ENCODE data around the gene CLCN2.

DNA sequence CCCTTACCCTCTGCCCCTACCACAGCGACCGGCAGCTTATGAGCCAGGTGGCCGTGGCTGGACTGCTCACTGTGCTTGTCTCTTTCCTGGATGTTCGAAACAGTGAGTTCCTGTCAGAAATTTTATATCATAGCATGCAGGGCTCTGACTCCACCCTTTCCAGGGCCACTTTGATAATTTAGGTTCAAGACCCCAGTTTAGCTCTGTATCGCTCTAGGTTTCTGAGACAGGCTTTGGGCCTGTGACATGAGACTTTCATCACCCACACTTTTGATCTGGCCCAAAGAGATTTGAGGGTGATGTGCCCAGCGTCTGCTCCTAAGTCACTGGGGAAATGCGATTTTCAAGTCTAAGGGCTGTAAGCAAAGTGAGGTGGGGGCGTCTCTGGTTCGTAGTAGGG is 53.5 kb downstream of the CLCN2 start:
- TF ChIP-seq, protein P1, sequence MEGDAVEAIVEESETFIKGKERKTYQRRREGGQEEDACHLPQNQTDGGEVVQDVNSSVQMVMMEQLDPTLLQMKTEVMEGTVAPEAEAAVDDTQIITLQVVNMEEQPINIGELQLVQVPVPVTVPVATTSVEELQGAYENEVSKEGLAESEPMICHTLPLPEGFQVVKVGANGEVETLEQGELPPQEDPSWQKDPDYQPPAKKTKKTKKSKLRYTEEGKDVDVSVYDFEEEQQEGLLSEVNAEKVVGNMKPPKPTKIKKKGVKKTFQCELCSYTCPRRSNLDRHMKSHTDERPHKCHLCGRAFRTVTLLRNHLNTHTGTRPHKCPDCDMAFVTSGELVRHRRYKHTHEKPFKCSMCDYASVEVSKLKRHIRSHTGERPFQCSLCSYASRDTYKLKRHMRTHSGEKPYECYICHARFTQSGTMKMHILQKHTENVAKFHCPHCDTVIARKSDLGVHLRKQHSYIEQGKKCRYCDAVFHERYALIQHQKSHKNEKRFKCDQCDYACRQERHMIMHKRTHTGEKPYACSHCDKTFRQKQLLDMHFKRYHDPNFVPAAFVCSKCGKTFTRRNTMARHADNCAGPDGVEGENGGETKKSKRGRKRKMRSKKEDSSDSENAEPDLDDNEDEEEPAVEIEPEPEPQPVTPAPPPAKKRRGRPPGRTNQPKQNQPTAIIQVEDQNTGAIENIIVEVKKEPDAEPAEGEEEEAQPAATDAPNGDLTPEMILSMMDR (IDR thresholded peaks at IDR 0.05 in 2 of 3, conservative IDR thresholded peaks at IDR 0.05 in 1 of 3; ENCODE audit: borderline replicate concordance in 1 of 3, insufficient read depth in 1 of 3, low read depth in 2 of 3, low read length in 2 of 3), result no peak
- TF ChIP-seq EZH2 (IDR thresholded peaks at IDR 0.05), result no peak
- no peak for TF ChIP-seq POLR2A (IDR thresholded peaks at IDR 0.05; ENCODE audit: borderline replicate concordance, extremely low read depth, insufficient read depth, insufficient read length)
- TF ChIP-seq, protein P2, sequence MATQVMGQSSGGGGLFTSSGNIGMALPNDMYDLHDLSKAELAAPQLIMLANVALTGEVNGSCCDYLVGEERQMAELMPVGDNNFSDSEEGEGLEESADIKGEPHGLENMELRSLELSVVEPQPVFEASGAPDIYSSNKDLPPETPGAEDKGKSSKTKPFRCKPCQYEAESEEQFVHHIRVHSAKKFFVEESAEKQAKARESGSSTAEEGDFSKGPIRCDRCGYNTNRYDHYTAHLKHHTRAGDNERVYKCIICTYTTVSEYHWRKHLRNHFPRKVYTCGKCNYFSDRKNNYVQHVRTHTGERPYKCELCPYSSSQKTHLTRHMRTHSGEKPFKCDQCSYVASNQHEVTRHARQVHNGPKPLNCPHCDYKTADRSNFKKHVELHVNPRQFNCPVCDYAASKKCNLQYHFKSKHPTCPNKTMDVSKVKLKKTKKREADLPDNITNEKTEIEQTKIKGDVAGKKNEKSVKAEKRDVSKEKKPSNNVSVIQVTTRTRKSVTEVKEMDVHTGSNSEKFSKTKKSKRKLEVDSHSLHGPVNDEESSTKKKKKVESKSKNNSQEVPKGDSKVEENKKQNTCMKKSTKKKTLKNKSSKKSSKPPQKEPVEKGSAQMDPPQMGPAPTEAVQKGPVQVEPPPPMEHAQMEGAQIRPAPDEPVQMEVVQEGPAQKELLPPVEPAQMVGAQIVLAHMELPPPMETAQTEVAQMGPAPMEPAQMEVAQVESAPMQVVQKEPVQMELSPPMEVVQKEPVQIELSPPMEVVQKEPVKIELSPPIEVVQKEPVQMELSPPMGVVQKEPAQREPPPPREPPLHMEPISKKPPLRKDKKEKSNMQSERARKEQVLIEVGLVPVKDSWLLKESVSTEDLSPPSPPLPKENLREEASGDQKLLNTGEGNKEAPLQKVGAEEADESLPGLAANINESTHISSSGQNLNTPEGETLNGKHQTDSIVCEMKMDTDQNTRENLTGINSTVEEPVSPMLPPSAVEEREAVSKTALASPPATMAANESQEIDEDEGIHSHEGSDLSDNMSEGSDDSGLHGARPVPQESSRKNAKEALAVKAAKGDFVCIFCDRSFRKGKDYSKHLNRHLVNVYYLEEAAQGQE (IDR thresholded peaks at IDR 0.05; ENCODE audit: low read depth), result no peak
- no peak for TF ChIP-seq CEBPB (IDR thresholded peaks at IDR 0.05; ENCODE audit: low read depth)
- TF ChIP-seq, protein P3, sequence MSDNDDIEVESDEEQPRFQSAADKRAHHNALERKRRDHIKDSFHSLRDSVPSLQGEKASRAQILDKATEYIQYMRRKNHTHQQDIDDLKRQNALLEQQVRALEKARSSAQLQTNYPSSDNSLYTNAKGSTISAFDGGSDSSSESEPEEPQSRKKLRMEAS (IDR thresholded peaks at IDR 0.05), result no peak
- TF ChIP-seq TCF7L2 (IDR thresholded peaks at IDR 0.05; ENCODE audit: borderline replicate concordance, extremely low read depth, insufficient read depth, insufficient read length), result no peak
- no peak for TF ChIP-seq YY1 (IDR thresholded peaks at IDR 0.05; ENCODE audit: extremely low read depth, insufficient replicate concordance, low read depth, low read length)
- TF ChIP-seq ELF1 (IDR thresholded peaks at IDR 0.05; ENCODE audit: borderline replicate concordance, low read depth), result no peak
- TF ChIP-seq JUND (IDR thresholded peaks at IDR 0.05), result no peak
